GM12873 (cell line): ENCODE results near the gene CST6.

ENCODE experiments used
- CTCF ChIP-seq: IDR thresholded peaks from 2 replicates; pipeline ENCODE4 v1.5.1; 2012; ENCODE audit warnings: low read depth, mild to moderate bottlenecking, moderate library complexity, low read length, control low read depth; ENCODE audit not compliant: insufficient read depth; ENCODE audit errors: missing control alignments

The CST6 gene

DNA sequence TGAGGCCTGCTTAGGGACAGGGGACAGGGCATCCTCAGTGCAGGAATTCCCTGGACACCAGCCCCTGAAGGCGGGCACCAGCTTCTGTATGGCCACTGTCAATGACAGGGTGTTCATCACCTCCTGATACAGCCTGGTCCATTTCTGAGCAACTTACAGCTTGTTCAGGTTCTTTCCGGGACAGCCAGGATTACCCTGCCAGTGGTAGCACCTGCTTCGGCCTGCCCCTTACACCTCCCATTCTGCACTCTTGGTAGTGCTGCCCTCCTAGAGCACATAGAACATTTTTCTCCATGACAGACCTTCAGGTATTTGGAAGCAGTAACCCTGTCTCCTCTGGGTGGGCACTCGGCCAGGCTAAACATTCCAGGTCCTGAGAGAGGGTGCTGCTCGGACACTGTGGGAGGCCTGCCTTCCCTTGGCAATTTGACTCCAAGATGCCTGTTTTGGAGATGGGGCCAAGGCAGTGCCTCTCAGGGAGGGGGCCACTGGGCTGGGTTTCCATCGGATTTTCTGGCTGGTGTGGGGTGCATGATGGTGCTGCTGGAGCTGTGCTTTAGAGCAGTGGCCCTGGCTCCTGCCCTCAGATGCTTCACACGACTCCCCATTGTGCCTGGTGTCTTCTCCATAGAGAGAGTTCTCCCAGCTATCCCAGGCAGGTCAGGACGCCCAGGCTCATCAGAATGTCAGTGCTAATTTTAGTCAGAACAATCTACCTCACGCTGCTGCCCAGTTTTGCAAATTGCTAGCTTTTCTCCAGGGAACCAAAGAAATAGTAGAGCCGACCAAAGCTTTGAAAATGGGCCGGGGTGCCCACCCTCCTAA lies 35.9 kb downstream of the CST6 start:
- no peak for TF ChIP-seq CTCF

- TF ChIP-seq CTCF = no peak
These were observed 36.9 kb downstream of the CST6 start, which contains the start of gene GAL3ST3 for GRCh38 chr11:66048547-66049323. TSS of gene GAL3ST3 (minus strand) at chr11:66049161. CDS start at chr11:66045415, 3,746 bp downstream.

GRCh38 chr11:66050581-66051231 lies 38.9 kb downstream of the CST6 start:
- no peak for TF ChIP-seq CTCF

DNA sequence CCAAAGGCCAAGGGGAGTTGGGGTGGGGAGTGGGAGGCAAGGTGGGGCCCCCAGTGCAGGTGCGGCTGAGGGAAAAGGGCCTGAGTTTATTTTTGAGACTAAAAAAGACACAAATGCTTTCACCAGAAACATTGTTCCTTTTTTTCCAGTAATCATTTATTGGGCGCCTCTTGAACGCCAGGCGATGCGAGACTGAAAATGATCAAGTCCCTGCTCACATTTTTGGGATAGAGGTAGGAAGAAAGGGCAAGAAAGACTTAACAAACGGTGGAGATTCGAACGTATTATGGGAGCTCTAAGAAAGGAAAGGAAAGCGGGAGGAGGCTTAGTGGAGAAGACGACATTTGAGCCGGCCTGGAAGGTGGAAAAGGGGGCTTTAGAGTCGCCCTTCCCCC lies 39.6 kb downstream of the CST6 start:
- no peak for TF ChIP-seq CTCF

- TF ChIP-seq CTCF = no peak
These were observed 40.2 kb downstream of the CST6 start, which contains the start of gene SF3B2 for GRCh38 chr11:66051766-66052663. TSS of gene SF3B2 (plus strand) at chr11:66052364. CDS start at chr11:66052385, 21 bp downstream.

DNA sequence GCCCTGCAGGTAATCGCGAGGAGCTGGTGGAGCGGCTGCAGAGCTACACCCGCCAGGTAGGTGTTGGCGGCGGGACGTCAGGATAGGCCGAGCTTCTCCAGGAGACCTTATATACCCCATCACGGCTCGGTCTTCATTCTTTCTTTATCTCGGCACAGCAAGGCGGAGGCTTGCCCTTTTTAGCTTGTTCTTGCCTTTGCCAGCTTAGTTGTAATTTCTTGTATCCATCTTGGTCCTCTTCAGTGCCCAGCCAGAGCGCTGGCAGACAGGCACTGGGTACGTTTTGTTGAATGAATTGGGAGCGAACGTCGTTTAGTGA lies 40.8 kb downstream of the CST6 start:
- TF ChIP-seq CTCF = no peak
